ENCODE measurements around the gene UCK2. TPM values are rescaled to one million over a fixed set of nuclear protein-coding genes. Genes with fewer than 3 reads are reported as not detected.

The UCK2 gene
- total RNA-seq, 1 donor from 2014 or later, result 111 TPM

- no peak overlapping the region for H3K27ac Mint-ChIP-seq (ENCODE audit: unreplicated experiment)
Observed at GRCh38 chr1:165871311-165872067, 44.1 kb downstream of the UCK2 start.

GRCh38 chr1:165873481-165873880 is 46.1 kb downstream of the UCK2 start:
- Histone ChIP-seq H3K4me1 (ENCODE audit: insufficient read depth, low read length) (no peaks in the 10 kb centered on the region), H3K36me3 (ENCODE audit: insufficient read depth, low read length) (no peaks in the 10 kb centered on the region), H3K9ac (ENCODE audit: low read length) (no peak overlapping the region), H3K27ac (ENCODE audit: low read depth, low read length) (no peak overlapping the region), H4K20me1 (ENCODE audit: insufficient read depth, low read length) (peaks cover 46% of the 10 kb centered on the region), H3K9me3 (ENCODE audit: insufficient read depth, low read depth, low read length) (peaks cover 7% of the 10 kb centered on the region), H2AFZ (ENCODE audit: low read depth, low read length) (no peak overlapping the region), H3K4me3 (ENCODE audit: insufficient read depth, low read depth, low read length) (no peak overlapping the region), H3K79me2 (ENCODE audit: insufficient read depth, low read length) (peaks cover 94% of the 10 kb centered on the region), H3K4me2 (ENCODE audit: low read length) (no peak overlapping the region), H3K27me3 (ENCODE audit: insufficient read depth, low read length) (no peaks in the 10 kb centered on the region)
- FAIRE-seq (no peak), DNase-seq (ENCODE audit: low read depth) (no peak)
- TF ChIP-seq CTCF (IDR thresholded peaks at IDR 0.05; ENCODE audit: insufficient read depth, low read depth, low read length) (no peak), EZH2 (IDR thresholded peaks at IDR 0.05; ENCODE audit: insufficient read depth, low read length) (no peak)
- H3K4me3 Mint-ChIP-seq (ENCODE audit: unreplicated experiment), result no peak overlapping the region
- H3K36me3 Mint-ChIP-seq (ENCODE audit: low read depth, unreplicated experiment), result peaks cover 8% of the 10 kb centered on the region
- H3K27me3 Mint-ChIP-seq (ENCODE audit: low read depth, unreplicated experiment), result no peaks in the 10 kb centered on the region
- no peak overlapping the region for H3K27ac Mint-ChIP-seq (ENCODE audit: unreplicated experiment)
- no peaks in the 10 kb centered on the region for H3K9me3 Mint-ChIP-seq (ENCODE audit: unreplicated experiment)
- peaks cover 22% of the 10 kb centered on the region for H3K4me1 Mint-ChIP-seq (ENCODE audit: low read depth, unreplicated experiment)

More at GRCh38 chr1:165871311-165872067, 44.1 kb downstream of the UCK2 start:
- H3K36me3 Mint-ChIP-seq (ENCODE audit: low read depth, unreplicated experiment), result peaks cover 3% of the 10 kb centered on the region
- FAIRE-seq, result no peak
- no peaks in the 10 kb centered on the region for H3K9me3 Mint-ChIP-seq (ENCODE audit: unreplicated experiment)
- no peak overlapping the region for H3K4me3 Mint-ChIP-seq (ENCODE audit: unreplicated experiment)
- TF ChIP-seq EZH2 (IDR thresholded peaks at IDR 0.05; ENCODE audit: insufficient read depth, low read length) (no peak), CTCF (IDR thresholded peaks at IDR 0.05; ENCODE audit: insufficient read depth, low read depth, low read length) (peak; percentile 6)
- Histone ChIP-seq H3K27ac (ENCODE audit: low read depth, low read length) (no peak overlapping the region), H4K20me1 (ENCODE audit: insufficient read depth, low read length) (peaks cover 60% of the 10 kb centered on the region), H3K4me1 (ENCODE audit: insufficient read depth, low read length) (no peaks in the 10 kb centered on the region), H2AFZ (ENCODE audit: low read depth, low read length) (no peak overlapping the region), H3K4me2 (ENCODE audit: low read length) (no peak overlapping the region), H3K9ac (ENCODE audit: low read length) (no peak overlapping the region), H3K9me3 (ENCODE audit: insufficient read depth, low read depth, low read length) (peaks cover 7% of the 10 kb centered on the region), H3K4me3 (ENCODE audit: insufficient read depth, low read depth, low read length) (no peak overlapping the region), H3K27me3 (ENCODE audit: insufficient read depth, low read length) (no peaks in the 10 kb centered on the region), H3K36me3 (ENCODE audit: insufficient read depth, low read length) (no peaks in the 10 kb centered on the region), H3K79me2 (ENCODE audit: insufficient read depth, low read length) (peaks cover 94% of the 10 kb centered on the region)
- H3K27me3 Mint-ChIP-seq (ENCODE audit: low read depth, unreplicated experiment), result no peaks in the 10 kb centered on the region
- peaks cover 28% of the 10 kb centered on the region for H3K4me1 Mint-ChIP-seq (ENCODE audit: low read depth, unreplicated experiment)
- DNase-seq (ENCODE audit: low read depth), result peak; percentile 68

- Histone ChIP-seq H3K27ac (ENCODE audit: low read depth, low read length) (no peak overlapping the region), H3K4me2 (ENCODE audit: low read length) (no peak overlapping the region), H3K4me1 (ENCODE audit: insufficient read depth, low read length) (no peaks in the 10 kb centered on the region), H3K9me3 (ENCODE audit: insufficient read depth, low read depth, low read length) (peaks cover 7% of the 10 kb centered on the region), H3K4me3 (ENCODE audit: insufficient read depth, low read depth, low read length) (no peak overlapping the region), H4K20me1 (ENCODE audit: insufficient read depth, low read length) (peaks cover 50% of the 10 kb centered on the region), H3K79me2 (ENCODE audit: insufficient read depth, low read length) (peaks cover 94% of the 10 kb centered on the region), H3K27me3 (ENCODE audit: insufficient read depth, low read length) (no peaks in the 10 kb centered on the region), H2AFZ (ENCODE audit: low read depth, low read length) (no peak overlapping the region), H3K36me3 (ENCODE audit: insufficient read depth, low read length) (no peaks in the 10 kb centered on the region), H3K9ac (ENCODE audit: low read length) (no peak overlapping the region)
- peaks cover 14% of the 10 kb centered on the region for H3K4me1 Mint-ChIP-seq (ENCODE audit: low read depth, unreplicated experiment)
- H3K27me3 Mint-ChIP-seq (ENCODE audit: low read depth, unreplicated experiment), result no peaks in the 10 kb centered on the region
- no peak overlapping the region for H3K27ac Mint-ChIP-seq (ENCODE audit: unreplicated experiment)
- H3K4me3 Mint-ChIP-seq (ENCODE audit: unreplicated experiment), result no peak overlapping the region
- peaks cover 10% of the 10 kb centered on the region for H3K36me3 Mint-ChIP-seq (ENCODE audit: low read depth, unreplicated experiment)
- peaks cover 2% of the 10 kb centered on the region for H3K9me3 Mint-ChIP-seq (ENCODE audit: unreplicated experiment)
- no peak for TF ChIP-seq CTCF (IDR thresholded peaks at IDR 0.05; ENCODE audit: insufficient read depth, low read depth, low read length)
- no peak for TF ChIP-seq EZH2 (IDR thresholded peaks at IDR 0.05; ENCODE audit: insufficient read depth, low read length)
- DNase-seq (ENCODE audit: low read depth) (no peak), FAIRE-seq (no peak)
Observed at GRCh38 chr1:165874643-165875042, 47.2 kb downstream of the UCK2 start.
